HG03354 (cell line): ENCODE measurements around the gene COL21A1.

Source experiments
- ATAC-seq: cut with Tn5 transposase; IDR thresholded peaks from one replicate; pipeline ENCODE4 v1.9.1; 2021; ENCODE audit warnings: mild to moderate bottlenecking; ENCODE audit not compliant: unreplicated experiment, poor library complexity, severe bottlenecking

The COL21A1 gene

DNA sequence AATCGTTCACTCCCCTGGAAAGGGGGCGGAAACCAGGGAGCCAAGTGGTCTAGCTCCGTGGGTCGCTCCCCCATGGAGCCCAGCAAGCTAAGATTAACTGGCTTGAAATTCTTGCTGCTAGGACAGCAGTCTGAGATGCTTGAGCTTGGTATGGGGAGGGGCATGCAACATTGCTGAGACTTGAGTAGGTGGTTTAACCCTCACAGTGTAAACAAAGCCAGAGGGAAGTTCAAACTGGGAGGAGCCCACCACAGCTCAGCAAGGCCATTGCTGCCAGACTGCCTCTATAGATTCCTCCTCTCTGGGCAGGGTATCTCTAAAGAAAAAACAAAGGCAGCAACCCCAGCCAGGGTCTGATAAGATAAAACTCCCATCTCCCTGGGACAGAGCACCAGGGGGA is 43.2 kb downstream of the COL21A1 start:
- no peak for ATAC-seq

DNA sequence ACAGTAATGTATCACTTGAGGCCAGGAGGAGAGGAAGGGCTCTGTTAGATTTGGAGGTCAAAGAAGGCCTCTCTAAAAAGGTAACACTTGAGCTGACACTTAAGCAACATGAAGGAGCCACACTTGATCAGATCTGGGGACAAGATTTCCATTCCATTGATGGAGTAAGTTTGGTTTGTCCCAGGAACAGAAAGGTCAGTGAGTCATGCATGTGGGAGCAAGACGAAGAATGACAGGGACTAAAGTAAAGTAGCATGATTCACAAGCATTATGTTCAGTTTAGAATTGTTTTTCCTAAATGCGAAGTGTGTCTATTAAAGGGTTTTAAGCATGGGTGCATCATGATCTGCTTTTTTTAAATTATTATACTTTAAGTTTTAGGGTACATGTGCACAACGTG is 47.4 kb downstream of the COL21A1 start:
- ATAC-seq: no peak

DNA sequence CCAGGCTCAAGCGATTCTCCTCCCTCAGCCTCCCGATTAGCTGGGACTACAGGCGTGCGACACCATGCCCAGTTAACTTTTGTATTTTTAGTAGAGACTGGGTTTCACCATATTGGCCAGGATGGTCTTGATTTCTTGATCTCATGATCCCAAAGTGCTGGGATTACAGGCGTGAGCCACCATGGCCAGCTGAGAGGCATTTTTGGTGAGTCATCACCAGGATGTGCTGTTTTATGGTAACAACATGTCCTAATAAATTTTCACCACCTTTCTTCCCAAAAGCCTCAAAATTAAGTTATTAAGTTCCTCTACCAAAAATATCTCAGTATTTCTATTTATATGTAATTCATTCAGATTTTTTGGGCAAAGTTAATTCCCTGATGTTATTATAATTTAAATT is 53.5 kb downstream of the COL21A1 start:
- no peak for ATAC-seq

DNA sequence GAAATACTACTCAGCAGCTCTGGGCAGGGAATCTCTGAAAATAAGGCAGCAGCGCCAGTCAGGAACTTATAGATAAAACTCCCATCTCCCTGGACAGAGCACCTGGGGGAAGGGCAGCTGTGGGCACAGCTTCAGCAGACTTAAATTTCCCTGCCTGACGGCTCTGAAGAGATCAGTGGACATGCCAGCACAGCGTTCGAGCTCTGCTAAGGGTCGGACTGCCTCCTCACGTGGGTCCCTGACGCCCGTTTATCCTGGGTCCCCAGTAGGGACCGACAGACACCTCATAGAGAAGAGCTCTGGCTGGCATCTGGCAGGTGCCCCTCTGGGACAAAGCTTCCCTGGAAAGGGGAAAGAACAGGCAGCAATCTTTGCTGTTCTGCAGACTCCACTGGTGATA is 59.0 kb downstream of the COL21A1 start:
- ATAC-seq: no peak

DNA sequence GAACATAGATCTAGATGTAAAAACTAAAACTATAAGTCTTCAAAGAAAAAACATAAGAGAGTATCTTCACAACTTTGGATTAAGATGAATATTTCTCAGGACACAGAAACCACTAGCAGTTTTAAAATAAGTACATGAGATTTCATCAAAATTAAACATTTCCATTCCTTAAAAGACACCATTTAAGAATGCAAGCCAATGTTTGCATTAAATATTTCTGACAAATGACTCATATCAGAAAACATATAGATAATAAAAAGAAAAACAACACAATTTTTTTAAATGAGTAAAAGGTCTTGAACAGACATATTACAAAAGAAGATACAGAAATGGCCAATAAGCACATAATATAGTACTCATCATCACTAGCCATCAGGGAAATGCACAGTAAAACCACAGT is 59.7 kb downstream of the COL21A1 start:
- no peak for ATAC-seq

DNA sequence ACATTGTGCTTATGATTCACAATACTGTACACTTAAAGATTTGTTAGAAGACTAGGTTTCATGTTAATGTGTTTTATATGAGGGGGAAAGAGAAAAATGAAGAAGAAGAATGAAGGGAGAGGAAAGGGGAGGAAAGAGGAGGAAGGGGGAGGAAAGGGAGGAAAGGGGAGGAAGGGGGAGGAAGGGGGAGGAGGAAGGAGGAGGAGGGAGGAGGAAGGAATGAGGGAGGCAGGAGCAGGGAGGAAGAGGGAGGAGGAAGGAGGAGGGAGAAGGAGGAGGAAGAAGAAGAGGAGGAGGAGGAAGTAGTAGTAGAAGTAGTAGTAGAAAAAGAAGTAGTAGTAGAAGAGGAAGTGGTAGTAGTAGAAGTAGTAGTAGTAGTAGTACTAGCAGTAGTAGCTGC is 70.6 kb downstream of the COL21A1 start:
- ATAC-seq: no peak

DNA sequence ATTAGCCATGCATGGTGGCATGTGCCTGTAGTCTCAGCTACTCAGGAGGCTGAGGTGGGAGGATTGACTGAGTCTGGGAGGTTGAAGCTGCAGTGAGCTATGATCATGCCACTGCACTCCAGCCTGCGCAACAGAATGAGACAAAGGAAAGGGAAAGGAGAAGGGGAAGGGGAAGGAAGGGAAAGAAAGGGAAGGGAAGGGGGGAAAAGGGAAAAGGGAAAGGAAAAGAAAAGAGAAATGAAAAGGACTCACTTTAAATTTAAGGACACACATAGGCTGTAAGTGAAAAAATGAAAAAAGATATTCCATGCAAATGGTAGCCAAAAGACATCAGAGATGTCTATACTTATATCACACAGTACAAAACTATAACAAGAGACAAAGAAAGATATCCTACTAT is 74.2 kb downstream of the COL21A1 start:
- ATAC-seq: no peak

DNA sequence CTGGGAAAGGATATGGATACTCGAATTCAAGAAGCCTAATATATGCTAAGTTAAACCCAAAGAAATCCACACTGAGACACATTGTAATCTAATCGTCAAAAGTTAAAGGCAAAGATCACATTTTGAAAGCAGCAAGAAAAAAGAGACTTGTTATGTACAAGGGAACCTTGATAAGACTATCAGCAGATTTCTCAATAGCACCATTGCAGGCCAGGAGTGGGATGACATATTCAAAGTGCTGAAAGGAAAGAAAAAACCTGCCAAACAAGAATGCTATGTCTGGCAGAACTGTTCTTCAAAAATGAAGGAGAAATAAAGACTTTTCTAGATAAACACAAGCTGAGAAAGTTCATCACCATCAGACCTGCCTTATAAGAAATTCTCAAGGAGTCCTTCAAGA is 75.2 kb downstream of the COL21A1 start:
- ATAC-seq: no peak

DNA sequence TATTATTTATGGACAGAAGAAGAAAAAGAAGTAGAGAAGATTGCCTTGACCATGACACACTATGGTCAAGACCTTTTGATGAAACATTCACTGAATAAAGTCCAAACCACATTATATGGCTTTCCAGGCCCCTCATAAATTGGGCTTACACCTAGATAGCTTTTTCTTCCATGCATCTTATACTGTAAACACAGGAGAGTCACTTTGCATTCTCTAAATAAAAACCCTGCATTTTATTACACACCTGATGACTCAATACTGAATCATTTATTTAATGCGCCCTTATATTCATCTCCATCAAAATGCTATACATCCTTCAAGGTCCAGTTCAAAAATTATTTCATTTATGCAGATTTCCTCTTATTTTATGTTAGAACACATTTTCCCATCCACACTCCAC is 78.0 kb downstream of the COL21A1 start:
- ATAC-seq: no peak

DNA sequence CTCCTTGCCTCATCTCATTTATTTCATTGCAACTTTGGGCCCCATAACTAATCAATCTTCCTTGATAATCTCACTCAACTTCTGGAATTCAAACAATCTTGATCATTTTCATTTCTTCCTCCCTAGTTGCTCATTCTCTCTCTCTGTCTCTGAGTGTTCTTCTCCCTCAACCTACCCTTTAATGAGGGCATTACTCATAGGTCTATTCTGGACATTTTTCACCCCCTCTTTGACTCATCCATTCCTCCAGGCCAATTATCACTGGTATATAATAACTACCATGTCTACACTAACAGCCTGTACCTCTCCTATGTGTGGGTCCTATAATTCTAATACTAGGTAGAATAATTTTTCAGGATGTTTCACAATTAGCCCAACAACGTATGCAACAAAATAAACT is 78.8 kb downstream of the COL21A1 start:
- no peak for ATAC-seq

DNA sequence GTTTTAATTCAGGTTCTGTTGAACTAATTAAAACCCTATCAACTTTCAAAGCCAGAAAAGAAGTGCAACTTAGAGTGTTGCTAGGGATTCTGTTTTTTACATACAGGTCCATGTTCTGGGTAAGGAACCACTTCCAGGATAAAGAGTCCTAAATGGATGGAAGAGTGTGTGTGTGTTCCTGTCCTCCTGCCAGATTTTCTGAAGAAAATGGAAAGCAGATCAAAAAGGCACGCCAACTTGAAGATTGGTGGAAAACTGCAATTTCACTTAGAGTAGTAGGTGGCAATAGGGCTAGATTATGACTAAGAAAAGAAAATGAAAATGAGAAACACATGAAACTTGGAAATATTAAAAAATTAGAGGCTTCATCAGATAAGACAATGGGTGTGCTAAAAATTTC is 85.3 kb downstream of the COL21A1 start:
- no peak for ATAC-seq

DNA sequence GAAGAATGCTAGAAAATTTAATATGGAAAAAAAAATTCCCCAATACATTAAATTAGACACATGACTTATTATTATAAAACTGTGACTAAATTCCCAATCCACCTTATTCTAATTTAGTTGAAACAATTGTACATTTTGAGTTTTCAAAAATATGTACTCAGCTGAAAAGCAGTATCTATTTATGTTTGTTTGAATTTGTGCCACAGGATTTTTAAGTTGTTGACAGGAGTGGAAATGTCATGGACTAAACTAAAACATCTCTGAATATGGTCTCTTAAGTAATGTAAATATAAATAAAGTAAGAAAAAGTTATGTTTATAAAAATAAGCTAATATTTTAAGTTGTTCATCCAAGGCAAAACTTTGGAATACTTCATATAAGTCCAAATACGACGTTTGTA is 86.9 kb downstream of the COL21A1 start:
- ATAC-seq: no peak

DNA sequence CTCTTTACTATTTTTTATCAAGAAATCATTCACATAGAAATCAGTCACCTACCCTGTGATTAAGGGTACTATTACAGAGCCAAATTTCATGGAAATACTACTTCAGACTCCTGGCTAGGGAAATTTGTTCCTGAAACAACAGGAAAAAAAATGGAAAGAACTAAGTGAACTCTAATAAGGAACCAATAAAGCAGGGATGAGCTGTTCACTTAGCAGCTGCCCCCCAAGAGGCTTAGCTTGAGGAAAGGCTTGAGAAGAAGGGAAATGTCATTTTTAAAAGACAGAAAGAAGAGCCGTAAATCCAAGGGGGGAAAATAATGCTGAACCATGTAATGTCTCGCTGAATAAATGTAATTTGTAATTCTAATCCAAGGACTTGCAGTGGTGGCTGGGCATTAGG is 88.8 kb downstream of the COL21A1 start:
- ATAC-seq: no peak

DNA sequence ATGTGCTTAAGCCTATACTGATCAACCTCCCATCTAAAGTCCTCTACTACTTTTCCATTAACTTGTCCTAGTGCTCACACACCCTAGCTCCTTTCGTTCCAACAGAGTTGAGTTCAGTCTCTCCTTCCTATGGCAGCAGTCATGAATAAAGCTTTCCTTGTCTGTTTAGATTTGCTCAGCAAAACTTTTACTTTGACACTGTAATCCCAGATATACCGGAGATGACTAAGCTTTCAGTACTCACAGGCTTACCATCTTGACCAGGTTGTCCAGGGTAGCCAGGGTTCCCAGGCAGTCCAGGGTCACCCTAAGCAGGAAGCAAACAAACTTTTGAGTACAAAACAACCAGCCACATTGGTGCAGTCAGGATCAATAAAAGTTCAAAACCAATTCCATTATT is 90.7 kb downstream of the COL21A1 start:
- no peak for ATAC-seq

DNA sequence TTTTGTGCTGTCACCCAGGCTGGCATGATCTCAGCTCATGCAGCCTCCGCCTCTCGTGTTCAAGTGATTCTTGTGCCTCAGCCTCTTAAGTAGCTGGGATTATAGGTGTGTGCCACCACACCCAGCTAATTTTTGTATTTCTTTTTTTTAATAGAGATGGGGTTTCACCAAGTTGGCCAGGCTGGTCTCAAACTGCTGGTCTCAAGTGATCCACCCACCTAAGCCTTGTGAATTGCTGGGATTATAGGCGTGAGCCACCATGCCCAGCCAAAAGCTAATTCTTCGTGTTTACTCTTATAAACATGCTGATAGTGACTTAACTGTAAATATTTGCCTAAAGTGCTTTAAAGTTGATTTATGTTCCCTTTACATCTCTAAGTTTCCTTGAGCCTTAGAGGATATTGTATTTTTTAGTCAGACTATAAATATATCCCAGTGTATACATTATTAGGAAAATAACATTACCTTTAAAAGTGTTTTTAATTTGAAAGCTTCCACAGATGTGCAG is 91.7 kb downstream of the COL21A1 start:
- ATAC-seq: no peak

DNA sequence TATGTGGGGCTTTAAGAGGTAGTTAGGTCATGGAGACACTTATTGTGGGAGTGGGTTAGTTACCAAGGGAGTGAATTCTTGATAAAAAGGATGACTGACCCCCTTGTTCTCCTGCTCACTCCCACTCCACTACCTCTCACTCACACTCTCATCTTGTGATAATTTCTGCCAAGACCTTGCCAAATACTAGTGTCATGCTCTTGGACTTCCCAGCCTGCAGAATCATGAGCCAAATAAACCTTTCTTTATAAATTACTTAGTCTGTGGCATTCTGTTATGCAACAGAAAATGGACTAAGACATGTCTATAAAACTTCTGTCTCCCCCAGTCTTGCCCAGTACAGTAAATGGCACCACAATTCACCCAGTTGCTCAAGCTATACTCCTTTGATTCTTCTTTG is 93.3 kb downstream of the COL21A1 start:
- no peak for ATAC-seq

DNA sequence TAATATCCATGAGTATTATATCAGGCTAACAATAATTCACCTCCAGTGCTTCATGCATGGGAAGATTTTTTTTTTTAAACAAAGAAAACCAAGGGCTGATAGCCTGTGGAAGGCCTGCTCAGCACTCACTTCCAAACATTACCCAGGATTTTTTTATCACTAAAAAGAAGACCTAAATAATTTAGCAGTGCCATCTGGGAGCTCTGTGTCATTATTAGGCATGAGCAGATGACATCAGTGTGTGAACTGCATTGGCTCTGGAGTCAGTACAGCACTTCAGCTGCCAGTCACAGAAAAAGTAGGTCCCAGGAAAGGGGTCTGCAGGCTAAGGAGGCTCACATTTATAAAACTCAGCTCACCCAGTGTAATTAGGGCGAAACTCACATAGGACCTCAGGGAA is 94.8 kb downstream of the COL21A1 start:
- ATAC-seq: no peak

DNA sequence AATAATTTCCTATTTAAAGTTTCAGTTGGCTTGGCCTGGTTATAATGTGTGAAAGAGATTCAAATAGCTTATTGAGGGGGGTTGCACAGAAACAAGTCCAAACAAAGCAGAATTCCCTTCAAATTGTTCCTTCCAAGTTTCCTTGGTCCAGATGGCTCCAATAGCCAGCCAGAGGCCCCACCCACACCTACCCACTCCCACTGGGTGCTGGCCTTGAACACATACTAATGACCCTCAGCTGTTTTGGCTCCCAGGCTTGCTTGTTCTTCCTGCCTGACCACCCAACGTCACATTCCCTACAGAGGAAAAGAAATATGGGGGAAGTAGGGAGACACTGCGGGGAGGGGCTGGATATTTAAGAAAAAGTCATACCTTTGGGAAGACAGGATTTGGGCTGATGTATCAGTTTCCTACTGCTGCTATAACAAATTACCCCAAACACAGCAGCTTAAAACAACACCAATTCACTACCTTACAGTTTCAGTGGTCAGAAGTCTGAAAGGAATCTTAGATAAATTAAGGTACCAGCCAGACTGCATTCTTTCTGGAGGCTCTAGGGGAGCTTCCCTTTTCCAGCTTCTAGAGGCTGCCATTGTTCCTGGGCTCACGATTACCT is 95.7 kb downstream of the COL21A1 start:
- ATAC-seq: no peak

DNA sequence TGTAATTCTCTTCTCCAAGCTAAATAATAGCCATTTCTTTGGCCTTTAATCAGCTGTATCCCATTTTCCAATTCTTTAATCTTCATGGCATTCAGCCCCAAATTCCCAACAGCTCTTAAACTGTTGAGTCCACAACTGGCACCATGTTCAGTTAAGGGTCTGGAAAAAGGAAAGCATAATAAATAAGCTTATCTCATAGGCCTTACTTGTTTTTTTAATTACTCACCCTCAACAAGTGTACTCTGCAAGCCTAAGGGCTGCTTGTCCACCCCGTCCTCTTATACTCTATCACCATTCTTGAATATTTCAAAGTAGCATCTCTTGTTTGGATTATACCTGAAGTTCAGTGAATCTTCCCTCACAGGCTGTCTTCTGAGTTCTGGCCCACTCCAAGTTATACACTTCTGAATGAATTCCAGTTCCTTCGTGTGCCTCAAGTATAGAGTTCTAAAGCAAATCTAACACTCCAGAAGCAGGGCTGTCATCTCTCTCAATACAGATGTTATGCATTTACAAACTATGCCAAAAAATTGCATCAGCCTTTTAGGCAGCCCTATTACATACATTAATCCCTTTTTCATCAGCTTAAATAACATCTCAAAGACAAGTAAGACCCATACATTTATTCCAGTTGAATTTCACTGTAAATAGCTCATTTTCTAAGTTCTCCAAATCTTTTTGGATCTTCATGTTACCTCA is 98.7 kb downstream of the COL21A1 start:
- no peak for ATAC-seq

DNA sequence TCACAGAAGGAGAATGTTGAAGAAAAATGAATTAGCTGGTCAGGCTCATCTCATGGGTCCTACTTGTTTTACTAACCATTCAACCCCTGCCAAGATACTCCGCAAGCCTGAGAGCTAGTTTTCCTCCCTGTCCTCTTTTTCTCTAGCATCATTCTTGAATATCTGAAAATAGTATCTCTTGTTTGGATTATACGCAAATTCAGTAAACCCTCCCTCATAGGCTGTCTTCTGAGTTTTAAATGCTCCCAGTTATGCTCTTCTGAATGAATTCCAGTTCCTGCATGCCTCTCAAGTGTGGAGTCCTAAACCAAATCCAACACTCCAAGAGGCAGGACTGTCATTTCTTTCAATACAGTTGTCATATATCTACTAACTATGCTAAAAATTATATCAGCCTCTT is 99.6 kb downstream of the COL21A1 start:
- ATAC-seq: no peak

DNA sequence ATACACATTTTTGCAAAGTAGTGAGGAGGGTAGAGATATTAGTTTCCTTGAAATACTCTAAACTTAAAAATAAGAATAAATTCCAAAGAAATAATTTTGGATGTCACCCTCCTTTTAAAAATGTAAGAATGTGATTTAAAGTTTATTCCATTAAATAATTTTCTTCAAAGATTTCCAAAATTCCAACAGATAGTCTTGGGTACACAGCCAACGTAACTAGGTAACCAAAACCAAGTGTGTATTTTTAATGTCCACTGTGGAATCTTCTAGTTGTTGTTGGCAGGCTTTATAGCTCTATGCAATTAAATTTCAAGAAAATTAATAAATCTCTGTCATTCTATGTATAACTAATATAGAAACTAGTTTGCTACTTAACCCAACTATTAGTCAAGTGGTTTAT is 101.3 kb downstream of the COL21A1 start:
- ATAC-seq: no peak

DNA sequence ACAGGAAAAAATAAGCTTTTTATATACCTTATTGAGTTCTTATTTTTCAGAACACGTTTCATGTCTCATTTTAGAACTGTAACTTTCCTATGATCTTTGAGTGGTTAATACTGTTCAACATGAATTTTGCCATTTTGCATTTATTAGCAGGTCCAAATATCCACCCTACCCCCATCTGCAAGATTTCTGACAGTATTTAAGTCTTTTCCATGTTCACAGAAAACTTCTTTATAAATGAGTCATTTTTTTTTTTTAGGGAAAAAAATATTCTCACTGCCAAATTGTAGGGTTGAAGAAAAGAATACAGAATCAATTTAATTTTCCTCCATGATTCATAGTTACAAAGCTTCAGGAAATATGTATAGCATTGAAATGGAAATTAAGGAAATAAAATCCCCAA is 101.8 kb downstream of the COL21A1 start:
- no peak for ATAC-seq
